GM12878 (cell line): Measurements from ENCODE around the gene MPV17L. TPM values are rescaled to one million over a fixed set of nuclear protein-coding genes. Genes with fewer than 3 reads are reported as not detected.
"Not testable (repeated sequence)": the region's sequence is repeated elsewhere in the genome, so short reads cannot be mapped to it uniquely, and the experiment has no call there.

Experiments
- ATAC-seq: fragments of 200-7000 bp; cut with Tn5 transposase; 3 replicates; pipeline ENCODE4 v1.9.1; 2020; ENCODE audit warnings: mild to moderate bottlenecking, moderate library complexity
- BruUV-seq: library from RNA; stranded (reverse); fragments of 400-500 nt; replicated peaks from 2 replicates; lab custom pipeline; 2021; lab: Mats Ljungman, UMichigan
- CTCF ChIA-PET: fragments of 300-600 bp; sonication (Branson Sonifier 250); formaldehyde crosslinking; extraction: SDS; loops from one replicate; lab custom pipeline; 2021; ENCODE audit warnings: inconsistent platforms; lab: Yijun Ruan, JAX
- POLR2A ChIA-PET: fragments of 350-600 bp; formaldehyde crosslinking; extraction: SDS; loops from one replicate; lab custom pipeline; 2021; ENCODE audit warnings: inconsistent platforms; lab: Charles Lee
- RAD21 ChIA-PET: fragments of 300-600 bp; sonication (Branson Sonifier 250); formaldehyde crosslinking; loops from one replicate; lab custom pipeline; 2023; ENCODE audit warnings: antibody characterized with exemption; ENCODE audit not compliant: unreplicated experiment; lab: Charles Lee
- SMC1A ChIA-PET: fragments of 300-600 bp; sonication (Branson Sonifier 250); formaldehyde crosslinking; loops from one replicate; lab custom pipeline; 2023; ENCODE audit not compliant: unreplicated experiment, uncharacterized antibody; lab: Charles Lee
- DNase-seq: peaks from one replicate; pipeline ENCODE4 v3.0.0-alpha.2; 2011; ENCODE audit warnings: low read depth, low spot score
- FAIRE-seq: peaks from 3 replicates; lab custom pipeline; 2011; peaks lifted over from hg19 to GRCh38; lab: Jason Lieb, UNC
- H2AFZ ChIP-seq: 2 replicates; pipeline ENCODE4 v1.6.0; 2011; ENCODE audit warnings: low read depth, low read length, control low read depth; ENCODE audit not compliant: control insufficient read depth
- H3K27ac ChIP-seq: 2 replicates; pipeline ENCODE4 v1.5.1; 2011; ENCODE audit warnings: control low read depth; ENCODE audit not compliant: control insufficient read depth, insufficient read depth
- H3K27me3 ChIP-seq, 2 experiments: replicated peaks in 1 of 2; 2 replicates each; pipeline versions ENCODE4 v1.6.0 to v1.6.1; 2011; ENCODE audit warnings: low read length in 1 of 2; ENCODE audit not compliant: control insufficient read depth in 2 of 2, insufficient read depth in 2 of 2
- H3K36me3 ChIP-seq, 2 experiments: 2 replicates each; pipeline ENCODE4 v1.5.1; 2011; ENCODE audit warnings: low read length in 1 of 2; ENCODE audit not compliant: control insufficient read depth in 2 of 2, insufficient read depth in 2 of 2
- H3K4me1 ChIP-seq: 2 replicates; pipeline ENCODE4 v1.6.1; 2011; ENCODE audit warnings: mild to moderate bottlenecking, low read length, moderate library complexity, mixed read lengths; ENCODE audit not compliant: control insufficient read depth, insufficient read depth
- H3K4me2 ChIP-seq: 2 replicates; pipeline ENCODE4 v1.6.0; 2011; ENCODE audit warnings: control low read depth; ENCODE audit not compliant: control insufficient read depth, insufficient read depth
- H3K4me3 ChIP-seq: fragments of 200-600 bp; sonication (generic); 2 replicates; pipeline ENCODE4 v1.5.1; 2016
- H3K79me2 ChIP-seq: 2 replicates; pipeline ENCODE4 v1.6.0; 2011; ENCODE audit warnings: low read length; ENCODE audit not compliant: control insufficient read depth, insufficient read depth
- H3K9ac ChIP-seq: 2 replicates; pipeline ENCODE4 v1.8.0; 2011; ENCODE audit warnings: low read length, control low read depth, mixed read lengths; ENCODE audit not compliant: control insufficient read depth, insufficient read depth
- H3K9me3 ChIP-seq: replicated peaks from 3 replicates; pipeline ENCODE4 v1.5.1; 2011; ENCODE audit warnings: mild to moderate bottlenecking, low read length; ENCODE audit not compliant: control insufficient read depth, insufficient read depth
- H4K20me1 ChIP-seq: 2 replicates; pipeline ENCODE4 v1.6.0; 2011; ENCODE audit not compliant: control insufficient read depth, insufficient read depth
- EGR1 ChIP-seq, 2 experiments: IDR thresholded peaks; 1 replicate in 1 of 2; 2 replicates in 1 of 2; pipeline ENCODE4 v1.6.1; 2011 to 2012; ENCODE audit warnings: low read depth in 2 of 2, low read length in 2 of 2, borderline replicate concordance in 1 of 2, mild to moderate bottlenecking in 1 of 2, moderate library complexity in 1 of 2
- SPI1 ChIP-seq: IDR thresholded peaks from 2 replicates; pipeline ENCODE4 v1.6.1; 2011; ENCODE audit warnings: low read depth, mild to moderate bottlenecking, low read length, moderate library complexity, borderline replicate concordance; ENCODE audit not compliant: insufficient read depth
- WGBS: methylation state at CpG from one replicate; pipeline ENCODE4 v1.1.6; 2016; ENCODE audit warnings: low lambda C conversion rate; ENCODE audit not compliant: insufficient replicate concordance, insufficient coverage; ENCODE audit errors: missing lambda C conversion rate; 5-methylcytosine and 5-hydroxymethylcytosine counted together
- in situ Hi-C: fragments of 300-500 bp; cut with MboI; formaldehyde crosslinking; loops from 9 replicates; pipeline ENCODE4 v1.14.3; 2018; ENCODE audit warnings: mixed read lengths
- intact Hi-C: fragments of 100-400 bp; cut with micrococcal nuclease; formaldehyde crosslinking; loops from one replicate; pipeline ENCODE4 v1.14.2; 2022; ENCODE audit not compliant: unreplicated experiment
- polyA plus RNA-seq, 11 experiments: library from polyadenylated mRNA; depleted of rRNA in 4 of 11; unstranded in 6 of 11; stranded (reverse) in 5 of 11; fragments of >200 nt; fragmentation: Nextera tagmentation in 4 of 11; fragmentation: Illumina TruSeq in 1 of 11; extraction: Ambion mirVana in 4 of 11; extraction: Trizol in 1 of 11; gene quantifications; 1 replicate in 1 of 11; 2 replicates in 10 of 11; pipeline versions ENCODE4 v1.2.1 to v1.2.3, GENCODE V29; 2011 to 2016; ENCODE audit warnings: inconsistent platforms in 2 of 11, missing spikeins in 2 of 11, low read depth in 1 of 11
- total RNA-seq, 4 experiments: library from RNA; depleted of rRNA in 3 of 4; stranded (reverse); fragments of >200 nt in 3 of 4; fragmentation: Illumina TruSeq in 1 of 4; extraction: Trizol in 1 of 4; gene quantifications; 2 replicates each; pipeline versions ENCODE4 v1.2.1 to v1.2.3, GENCODE V29; 2013 to 2021

The MPV17L gene
- total and polyA plus RNA-seq, 10 of the 15 experiments (the other 5 are each of a cell fraction or from before 2014, with no cell fraction given): 0.02 to 0.10 (median 0.05) TPM; not detected in 5

DNA sequence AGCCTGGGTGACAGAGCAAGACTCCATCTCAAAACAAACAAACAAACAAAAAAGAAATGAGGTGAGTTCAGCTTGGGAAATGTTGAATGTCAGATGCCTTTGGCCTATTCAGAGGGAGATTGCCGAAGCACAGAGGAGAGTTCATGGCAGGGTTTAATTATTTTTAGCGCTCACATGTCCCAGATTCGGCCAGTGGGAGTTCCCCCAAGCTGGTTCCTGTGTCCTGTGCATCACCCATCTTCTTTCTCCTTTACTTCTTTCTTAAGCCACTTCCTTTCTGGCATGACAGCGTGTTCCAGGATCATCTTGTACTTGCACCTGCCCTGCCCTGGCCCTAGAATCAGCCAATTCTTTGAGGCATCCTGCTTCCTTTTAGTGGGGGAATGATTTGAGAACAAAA lies 9.2 kb downstream of the MPV17L start:
- no peak for DNase-seq

DNA sequence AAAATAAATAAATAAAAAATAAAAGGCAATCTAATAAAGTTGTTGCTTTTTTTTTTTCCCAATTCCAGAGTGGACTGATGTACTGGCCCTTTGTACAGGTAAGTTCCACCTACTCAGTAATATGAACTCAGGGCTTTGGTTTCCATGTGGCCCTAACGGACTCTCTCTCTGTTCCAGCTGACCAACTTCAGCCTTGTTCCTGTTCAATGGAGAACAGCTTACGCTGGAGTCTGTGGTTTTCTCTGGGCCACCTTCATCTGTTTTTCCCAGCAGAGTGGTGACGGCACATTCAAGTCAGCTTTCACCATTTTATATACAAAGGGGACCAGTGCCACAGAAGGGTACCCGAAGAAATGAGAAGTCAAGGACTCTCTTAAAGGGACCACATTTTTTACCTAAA lies 12.2 kb downstream of the MPV17L start:
- H3K27me3 ChIP-seq, BruUV-seq, H3K4me3 ChIP-seq, FAIRE-seq, H2AFZ ChIP-seq, H3K9ac ChIP-seq, H3K79me2 ChIP-seq, H3K9me3 ChIP-seq, H4K20me1 ChIP-seq, H3K4me2 ChIP-seq, H3K4me1 ChIP-seq, SMC1A ChIA-PET, intact Hi-C loops, ATAC-seq, H3K36me3 ChIP-seq, RAD21 ChIA-PET, POLR2A ChIA-PET, CTCF ChIA-PET, DNase-seq, H3K27ac ChIP-seq: not testable (repeated sequence)
- 45% methylated on average over 4 of the region's 4 CpGs for WGBS
- in situ Hi-C loops: loop anchor here (25.0 kb wide), 1 partner anchor 595 kb away; no protein-coding TSS in a partner anchor

More for the DNA sequence above, 9.2 kb downstream of the MPV17L start:
- H4K20me1 ChIP-seq: no peaks in the 10 kb centered on the region
- intact Hi-C loops: no loop called here
- H3K36me3 ChIP-seq: no peaks in the 10 kb centered on the region
- H3K27me3 ChIP-seq: no peaks in the 10 kb centered on the region
- peak; percentile 13; the same call in 1 of the 2 replicates for TF ChIP-seq SPI1
- no peak for TF ChIP-seq EGR1 (IDR thresholded peaks at IDR 0.05; ENCODE audit: borderline replicate concordance in 1 of 2, low read depth in 2 of 2, low read length in 2 of 2)
- BruUV-seq: no TSS peak
- peaks cover 10% of the 10 kb centered on the region for H3K4me1 ChIP-seq
- SMC1A ChIA-PET: interaction anchor here (0.9 kb wide), 2 partner anchors 17 to 302 kb away, joined by 3 to 4 read pairs; no protein-coding TSS in a partner anchor
- H3K9me3 ChIP-seq: no peaks in the 10 kb centered on the region
- in situ Hi-C loops: loop anchor here (25.0 kb wide), 1 partner anchor 592 kb away; no protein-coding TSS in a partner anchor
- CTCF ChIA-PET: no interaction called here
- FAIRE-seq: no peak
- RAD21 ChIA-PET: no interaction called here
- peak; percentile 73 for ATAC-seq
- no peak overlapping the region for H3K9ac ChIP-seq
- POLR2A ChIA-PET: no interaction called here
- WGBS: 25% methylated on average over 4 of the region's 4 CpGs
- no peaks in the 10 kb centered on the region for H3K79me2 ChIP-seq
- H3K4me3 ChIP-seq: no peak overlapping the region
- peak overlapping the region; percentile 25; the same call in 1 of the 2 replicates for H2AFZ ChIP-seq
- H3K4me2 ChIP-seq: no peak overlapping the region
- H3K27ac ChIP-seq: peak overlapping the region; percentile 8; the same call in 1 of the 2 replicates

DNA sequence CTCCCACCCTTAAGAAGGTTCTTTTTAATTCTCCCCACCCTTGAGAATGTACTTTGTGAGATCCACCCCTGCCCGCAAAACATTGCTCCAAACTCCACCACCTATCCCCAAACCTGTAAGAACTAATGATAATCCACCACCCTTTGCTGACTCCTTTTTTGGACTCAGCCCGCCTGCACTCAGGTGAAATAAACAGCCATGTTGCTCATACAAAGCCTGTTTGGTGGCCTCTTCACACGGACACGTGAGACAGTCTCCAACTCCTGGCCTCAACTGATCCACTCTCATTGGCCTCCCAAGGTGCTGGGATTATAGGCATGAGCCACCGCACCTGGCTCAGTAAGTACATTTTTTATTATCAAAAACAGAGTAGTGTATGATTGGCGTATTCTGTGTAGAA lies 13.9 kb downstream of the MPV17L start:
- H3K27me3 ChIP-seq, FAIRE-seq, POLR2A ChIA-PET, H3K4me3 ChIP-seq, H2AFZ ChIP-seq, H3K4me2 ChIP-seq, BruUV-seq, intact Hi-C loops, H3K36me3 ChIP-seq, H3K27ac ChIP-seq, H4K20me1 ChIP-seq, H3K9ac ChIP-seq, SMC1A ChIA-PET, ATAC-seq, DNase-seq, CTCF ChIA-PET, H3K79me2 ChIP-seq, RAD21 ChIA-PET, H3K4me1 ChIP-seq, H3K9me3 ChIP-seq: not testable (repeated sequence)
- in situ Hi-C loops: loop anchor here (25.0 kb wide), 1 partner anchor 597 kb away; no protein-coding TSS in a partner anchor
- 62% methylated on average over 6 of the region's 6 CpGs for WGBS
